Activated CD4-positive, alpha-beta T cell treated with anti-CD3 and anti-CD28 coated beads, Interleukin-2, amount 50 U/mL, for 24 hours (primary cell): ENCODE measurements around the gene CALM1.

ENCODE experiments used
- DNase-seq, 2 donors: peaks; one replicate each; pipeline ENCODE4 v3.0.0-alpha.2; 2020; ENCODE audit warnings: low read depth in 1 of 2, low spot score in 1 of 2

CALM1 gene

DNA sequence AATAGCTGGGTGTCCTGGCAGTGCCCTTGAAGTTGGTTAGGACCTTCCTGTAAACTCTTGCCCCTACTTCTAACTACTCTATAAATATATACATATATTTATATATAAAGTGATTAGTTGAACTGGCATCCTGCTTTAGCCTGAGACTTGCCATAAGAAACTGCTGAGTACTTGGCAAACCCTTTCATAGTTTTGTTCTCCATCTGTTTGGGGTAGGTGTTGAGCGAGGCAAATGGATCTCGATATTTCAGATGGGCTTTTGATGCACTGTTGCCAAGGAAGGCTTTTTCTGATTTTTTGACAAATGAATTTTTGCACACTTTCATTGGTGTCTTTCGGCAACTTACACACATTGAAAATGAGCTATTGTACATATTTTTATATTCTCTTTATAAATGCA is 10.4 kb downstream of the CALM1 start:
- no peak for DNase-seq

DNA sequence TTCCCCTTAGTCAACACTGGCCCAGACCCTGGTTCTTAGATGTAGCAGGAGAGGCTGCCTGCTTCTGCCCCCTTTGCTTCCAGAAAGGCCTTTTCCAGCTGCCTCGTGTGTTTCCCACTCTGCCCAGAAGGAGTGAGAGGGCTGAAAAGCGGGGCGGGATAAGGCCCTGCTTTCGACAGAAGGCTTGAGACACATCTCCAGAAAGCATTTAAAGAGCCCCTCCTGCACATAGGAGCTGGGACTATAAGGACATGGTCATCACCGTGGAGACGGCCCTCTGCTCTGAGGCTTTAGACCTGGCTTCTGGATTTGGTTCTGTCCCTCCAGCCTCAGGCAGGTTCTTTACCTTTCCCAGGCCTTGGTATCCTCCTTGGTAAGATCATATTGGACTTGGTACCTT is 11.9 kb downstream of the CALM1 start:
- DNase-seq = no peak

DNA sequence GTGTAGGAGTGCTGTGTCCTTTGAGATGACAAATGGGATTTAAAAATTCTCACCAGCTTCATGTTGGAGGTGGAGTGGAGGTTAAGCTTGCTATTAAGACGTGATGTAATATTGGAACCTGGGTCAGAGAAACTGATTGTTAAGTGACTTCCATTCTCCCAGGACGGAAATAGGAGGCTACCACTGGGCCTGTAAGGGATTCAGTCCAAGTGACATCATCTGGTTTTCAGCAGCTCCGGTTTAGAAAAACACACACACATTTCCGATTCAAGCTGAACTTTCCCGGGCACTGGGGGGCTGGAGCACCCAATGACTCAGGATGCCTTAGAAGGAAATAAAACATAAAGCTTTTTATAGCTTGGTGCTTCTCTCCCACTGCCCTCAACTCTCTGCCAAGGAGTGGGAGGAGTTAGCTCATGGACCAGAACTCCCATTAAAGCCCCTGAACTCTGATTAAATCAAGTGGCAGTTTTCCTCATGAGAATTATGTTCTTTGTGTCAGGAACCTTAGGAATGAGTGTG is 12.4 kb downstream of the CALM1 start:
- no peak for DNase-seq

DNA sequence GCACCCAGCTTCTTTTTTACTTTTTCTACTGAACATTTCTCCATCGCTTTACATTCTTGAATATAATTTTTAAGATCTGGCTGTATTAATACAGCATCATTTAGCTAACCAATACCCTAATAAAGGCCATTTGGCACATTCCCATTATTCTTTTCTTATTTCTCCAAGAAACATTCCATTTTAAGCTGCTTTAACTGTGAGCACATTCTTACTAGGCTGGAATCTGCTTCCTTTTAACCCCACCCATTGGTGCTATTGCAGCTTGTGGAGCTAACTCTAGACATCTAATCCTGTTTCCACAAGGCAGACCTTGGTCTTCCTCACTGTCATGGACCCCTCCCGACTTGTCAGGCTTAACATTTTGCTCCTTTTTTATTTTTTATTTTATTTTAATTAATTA is 15.2 kb downstream of the CALM1 start:
- no peak for DNase-seq

DNA sequence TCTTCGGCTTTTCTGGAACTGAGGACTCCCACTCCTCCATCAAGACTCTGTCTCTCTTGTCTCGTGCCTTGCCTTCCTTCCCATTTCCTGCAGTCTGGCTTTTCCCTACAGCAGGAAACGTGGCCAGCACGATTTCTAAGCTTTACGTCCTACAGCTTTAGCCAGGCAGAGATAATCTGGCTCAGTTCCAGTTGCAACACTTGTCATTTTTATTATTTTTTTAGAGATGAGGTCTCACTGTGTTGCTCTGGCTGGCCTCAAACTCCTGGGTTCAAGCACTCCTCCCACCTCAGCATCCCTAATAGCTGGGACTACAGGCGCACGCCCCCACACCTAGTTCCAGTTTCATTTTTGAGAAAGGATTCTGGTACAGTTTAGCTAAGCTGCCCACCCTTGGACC is 19.9 kb downstream of the CALM1 start:
- no peak for DNase-seq

DNA sequence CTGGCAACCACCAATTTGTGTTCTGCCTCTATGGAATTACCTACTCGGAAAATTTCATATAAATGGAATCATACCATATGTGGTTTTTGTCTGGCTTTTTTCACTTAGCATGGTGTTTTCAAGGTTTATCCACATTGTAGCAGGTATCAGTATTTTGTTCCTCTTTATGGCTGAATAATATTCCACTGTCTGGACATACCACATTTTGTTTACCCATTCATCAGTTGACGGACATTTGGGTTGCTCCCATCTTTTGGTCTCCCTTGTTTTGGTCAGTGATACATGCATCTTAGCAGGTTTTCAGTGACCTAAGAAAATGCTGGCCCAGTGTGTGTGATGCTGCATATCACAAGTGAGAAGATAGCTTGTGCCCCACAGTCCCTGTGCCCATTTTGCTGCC is 21.2 kb downstream of the CALM1 start:
- DNase-seq = no peak

DNA sequence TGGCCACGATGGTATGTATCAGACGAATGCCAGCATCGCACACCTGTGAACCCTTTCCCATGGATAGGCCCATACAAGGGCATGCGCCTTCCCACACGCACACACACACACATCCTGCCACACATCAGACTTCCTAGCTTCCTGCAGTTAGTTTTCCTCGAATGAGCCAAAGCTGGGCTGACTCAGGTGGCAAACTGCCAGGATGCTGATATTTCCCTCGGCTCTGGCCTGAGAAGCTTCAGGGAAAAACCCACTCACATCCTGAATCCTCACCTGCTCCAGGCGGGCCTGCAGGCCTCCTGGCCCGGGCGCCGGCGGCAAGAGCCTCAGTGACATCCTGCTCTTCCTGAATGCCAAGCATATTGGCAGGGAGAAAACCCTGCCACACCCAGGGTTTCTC is 22.4 kb downstream of the CALM1 start:
- DNase-seq = no peak

DNA sequence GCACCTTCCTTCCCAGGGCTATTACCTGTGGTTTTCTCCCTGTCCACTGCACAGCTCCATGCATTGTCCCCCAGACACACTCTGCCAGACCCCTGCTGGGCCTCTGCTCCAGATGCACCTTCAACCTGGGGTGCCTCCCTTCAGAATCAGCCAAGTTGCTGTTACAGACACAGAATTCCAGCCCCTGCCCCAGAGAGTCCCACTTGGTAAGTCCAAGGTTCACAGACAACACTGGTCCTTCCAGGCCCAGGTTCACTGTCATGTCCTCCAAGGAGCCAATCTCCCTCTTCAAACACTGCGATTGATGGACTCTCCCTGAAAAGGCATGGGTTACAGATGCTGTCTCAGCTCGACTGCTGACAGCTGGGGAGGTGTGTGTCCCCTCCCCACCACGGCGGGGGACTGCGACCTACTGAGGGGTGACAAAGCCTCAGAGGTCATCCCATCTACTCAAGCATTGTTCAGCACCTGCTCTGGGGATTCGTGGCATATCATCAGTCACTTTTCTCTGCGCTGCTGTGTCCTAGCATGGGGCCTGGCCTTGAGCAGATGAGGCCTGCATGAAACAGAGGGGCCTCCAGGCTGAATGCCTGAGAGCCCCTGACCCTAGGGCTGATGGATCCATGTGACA is 24.3 kb downstream of the CALM1 start:
- DNase-seq = no peak

DNA sequence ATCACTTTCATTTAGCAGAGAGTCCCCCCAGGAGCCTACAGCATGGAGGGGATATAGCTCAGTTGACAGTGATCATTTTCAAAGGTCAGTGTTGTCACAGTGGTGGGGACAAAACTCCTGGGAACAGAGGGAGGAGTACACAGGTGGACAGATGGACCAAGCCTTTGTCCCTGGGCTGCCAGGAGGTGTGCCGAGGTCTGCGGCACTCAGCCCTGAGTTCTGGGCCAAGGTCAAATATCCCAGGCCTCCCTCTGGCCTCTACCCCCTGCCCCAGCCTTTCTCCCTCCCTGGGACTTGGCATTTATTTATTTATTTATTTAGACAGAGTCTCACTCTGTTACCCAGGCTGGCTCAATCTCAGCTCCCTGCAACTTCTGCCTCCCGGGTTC is 24.8 kb downstream of the CALM1 start:
- no peak for DNase-seq

DNA sequence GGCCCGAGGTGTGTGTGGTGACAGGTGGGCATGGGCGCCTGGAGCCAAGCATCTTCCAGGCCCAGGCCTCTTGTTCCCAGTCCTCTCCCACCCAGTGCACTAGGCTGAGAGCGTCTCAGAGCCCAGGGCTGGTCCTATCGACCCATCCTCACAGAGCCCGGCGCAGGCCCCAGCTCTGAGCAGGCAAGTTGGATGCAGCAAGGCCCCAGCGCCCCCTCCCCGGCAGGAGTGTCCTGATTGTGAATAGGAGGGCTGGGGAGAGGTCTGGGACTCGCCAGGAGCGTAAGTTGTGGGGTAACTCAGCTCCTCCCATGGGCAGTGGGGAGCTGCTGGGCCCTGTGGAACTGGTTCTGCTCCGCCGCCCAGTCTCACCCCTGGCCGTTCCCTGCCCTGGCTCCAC is 26.3 kb downstream of the CALM1 start:
- no peak for DNase-seq

DNA sequence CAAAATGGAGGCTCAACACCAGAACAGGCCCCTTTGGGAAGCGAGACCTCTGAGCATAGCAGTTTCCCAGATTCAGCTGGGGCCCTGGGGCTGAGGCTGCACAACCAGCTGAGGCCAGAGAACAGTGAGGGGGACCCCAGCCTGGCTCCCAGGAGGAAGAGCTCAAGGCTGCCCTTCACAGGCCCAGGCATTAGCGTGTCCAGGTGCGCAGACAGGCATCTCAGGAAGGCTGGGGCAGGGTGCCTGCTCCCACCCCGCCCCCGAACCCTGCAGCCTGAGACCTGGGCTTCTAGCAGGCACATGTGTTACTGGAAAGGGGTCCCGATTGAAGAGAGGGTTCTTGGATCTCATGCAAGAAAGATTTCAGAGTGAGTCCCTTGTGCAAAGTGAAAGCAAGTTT is 27.2 kb downstream of the CALM1 start:
- DNase-seq = no peak

DNA sequence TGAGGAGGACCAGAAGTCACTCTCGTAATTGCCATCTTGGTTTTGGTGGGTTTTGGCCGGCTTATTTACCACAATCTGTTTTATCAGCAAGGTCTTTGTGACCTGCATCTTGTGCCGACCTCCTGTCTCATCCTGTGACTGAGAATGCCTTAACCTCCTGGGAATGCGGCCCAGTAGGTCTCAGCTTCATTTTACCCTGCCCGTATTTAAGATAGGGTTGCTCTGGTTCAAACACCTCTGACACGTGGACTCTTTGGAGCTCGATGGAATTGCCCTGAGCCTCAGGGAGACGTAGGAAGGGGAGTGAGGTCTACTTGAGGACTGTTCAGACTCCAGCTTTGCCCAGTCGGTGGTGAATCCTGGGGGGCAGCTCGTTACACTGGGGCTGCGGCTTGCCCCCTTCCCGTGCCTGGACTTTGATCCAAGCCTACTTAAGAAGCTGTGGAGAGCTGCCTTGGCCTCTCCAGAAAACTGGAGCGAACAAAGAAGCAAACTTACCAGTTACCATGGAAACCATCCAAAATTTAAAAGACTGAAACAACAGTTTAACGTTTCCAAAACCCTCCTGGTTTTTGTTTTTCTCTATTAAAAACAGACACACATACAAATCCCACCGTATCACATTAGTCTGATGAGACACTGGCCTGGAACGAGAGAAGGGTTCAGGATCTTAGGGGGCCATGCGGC is 28.0 kb downstream of the CALM1 start:
- DNase-seq = no peak

DNA sequence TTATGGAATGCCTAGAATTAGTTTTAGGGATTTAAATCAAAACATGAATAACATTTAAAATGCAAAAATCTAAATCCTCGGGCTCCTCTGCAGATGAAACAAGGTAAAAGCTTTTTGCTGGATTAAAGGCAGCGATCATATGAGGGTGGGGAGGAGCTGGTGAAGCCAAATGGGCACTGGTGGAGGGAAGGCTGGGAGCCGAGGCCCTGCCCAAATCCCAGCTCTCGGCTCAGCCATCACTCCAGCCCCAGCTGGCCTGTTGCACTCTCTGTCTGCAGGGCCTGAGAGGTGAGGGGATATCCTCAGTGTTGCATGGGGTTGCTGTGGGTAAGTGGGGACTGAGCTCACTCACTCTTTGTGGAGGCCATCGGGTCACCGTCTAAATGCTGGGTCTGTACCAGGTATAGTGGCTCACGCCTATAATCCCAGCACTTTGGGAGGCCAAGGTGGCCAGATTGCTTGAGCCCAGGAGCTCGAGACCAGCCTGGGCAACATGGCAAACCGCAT is 28.6 kb downstream of the CALM1 start:
- no peak for DNase-seq

DNA sequence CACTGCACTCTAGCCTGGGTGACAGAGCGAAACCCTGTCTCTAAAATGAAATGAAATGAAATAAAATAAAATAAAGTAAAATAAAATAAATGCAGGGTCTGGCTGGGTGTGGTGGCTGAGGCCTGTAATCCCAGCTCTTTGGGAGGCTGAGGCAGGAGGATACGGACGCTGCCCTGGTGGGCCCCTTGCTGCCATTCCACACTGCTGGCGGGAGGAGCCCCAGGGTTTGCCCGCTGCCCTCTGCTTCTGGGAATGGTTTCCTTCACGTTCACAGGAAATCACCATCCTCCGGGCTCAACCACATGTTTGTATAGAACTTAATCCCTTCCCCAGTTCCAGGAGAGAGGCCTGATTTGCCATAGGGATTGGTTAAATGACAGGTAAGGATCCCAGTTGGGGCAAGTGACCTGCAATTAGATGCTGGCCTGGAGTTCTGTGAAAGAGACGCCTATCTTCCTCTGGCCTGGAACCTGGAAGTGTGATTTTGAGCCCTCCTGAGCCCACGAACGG is 29.3 kb downstream of the CALM1 start:
- no peak for DNase-seq

DNA sequence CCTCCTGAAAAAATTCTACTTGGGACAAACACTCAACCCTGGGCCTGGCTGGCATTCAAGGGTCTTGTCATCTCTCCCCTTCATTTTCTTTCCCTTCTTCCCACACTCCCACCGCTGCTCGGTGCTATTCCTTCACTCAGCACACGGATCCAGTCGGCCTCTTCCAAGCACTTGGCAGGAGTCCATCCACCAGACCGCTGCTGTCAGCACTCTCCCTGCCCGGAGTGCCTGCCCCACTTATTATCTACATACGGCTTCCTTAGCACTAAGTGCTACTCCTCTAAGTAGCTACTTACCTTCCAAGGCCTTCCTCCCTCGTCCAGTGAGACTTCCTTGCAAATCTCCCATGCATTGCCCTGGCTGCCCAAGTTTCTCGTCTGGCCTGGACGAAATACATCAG is 29.8 kb downstream of the CALM1 start:
- DNase-seq = no peak

DNA sequence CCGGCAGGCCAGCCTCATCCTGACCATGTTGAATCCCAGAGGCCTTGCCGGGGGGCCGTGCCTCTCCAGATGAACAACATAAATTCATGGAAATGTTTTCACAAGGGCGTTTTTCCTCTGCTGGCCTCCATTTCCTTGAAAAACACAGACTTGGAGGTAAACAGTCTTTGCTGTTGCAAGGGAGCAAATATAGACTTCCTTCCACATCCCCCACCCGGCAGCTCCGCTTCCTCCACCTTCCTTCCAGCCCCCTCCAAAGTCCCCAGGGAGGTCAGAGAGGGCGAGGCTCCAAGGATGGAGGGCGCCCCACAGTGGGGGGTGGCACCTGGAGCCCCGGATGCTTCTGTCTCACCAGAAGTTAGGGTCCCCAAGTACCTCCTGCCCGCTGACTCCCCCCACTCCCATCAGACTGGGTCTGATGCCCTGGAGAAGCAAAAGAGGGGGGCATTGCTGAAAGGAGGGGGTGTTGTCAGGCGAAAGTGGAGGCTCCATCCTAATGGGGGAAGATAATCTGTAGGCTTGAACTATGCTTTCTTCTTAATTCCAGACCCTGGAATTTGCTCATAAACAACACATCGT is 31.1 kb downstream of the CALM1 start:
- DNase-seq = no peak

DNA sequence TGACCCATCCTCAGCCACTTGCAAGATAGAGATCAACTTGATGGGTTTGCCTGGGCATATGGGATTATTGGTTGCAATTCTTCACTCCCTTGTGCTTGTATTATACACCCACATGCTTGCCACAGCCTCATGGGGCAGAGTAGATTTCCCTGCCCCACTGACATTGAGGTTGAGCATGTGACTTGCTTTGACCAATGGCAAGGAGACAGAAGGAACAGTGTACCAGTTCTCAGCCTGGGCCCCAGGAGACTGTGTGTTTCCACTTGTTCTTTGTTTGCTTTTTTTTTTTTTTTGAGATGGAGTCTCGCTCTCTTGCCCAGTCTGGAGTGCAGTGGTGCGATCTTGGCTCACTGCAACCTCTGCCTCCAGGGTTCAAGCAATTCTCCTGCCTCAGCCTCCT is 31.8 kb downstream of the CALM1 start:
- DNase-seq = no peak

DNA sequence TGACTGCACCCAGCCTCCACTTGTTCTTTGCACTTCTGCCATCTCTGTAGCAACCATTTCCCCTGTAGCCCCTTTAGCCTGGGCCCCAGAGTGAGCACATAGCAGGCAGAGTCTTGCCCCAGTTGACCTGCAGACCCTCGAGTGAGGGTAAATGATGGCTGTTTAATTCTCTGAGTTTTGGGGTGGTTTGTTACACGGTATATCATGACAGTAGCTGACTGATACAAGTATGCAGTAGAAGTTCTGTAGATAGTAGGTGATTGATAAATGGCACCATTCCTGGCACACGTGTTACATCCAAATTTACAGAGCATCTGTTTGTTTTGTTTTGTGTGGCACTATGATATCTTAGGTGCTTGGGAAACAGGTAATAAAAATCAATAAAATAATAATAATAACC is 32.4 kb downstream of the CALM1 start:
- DNase-seq = no peak

DNA sequence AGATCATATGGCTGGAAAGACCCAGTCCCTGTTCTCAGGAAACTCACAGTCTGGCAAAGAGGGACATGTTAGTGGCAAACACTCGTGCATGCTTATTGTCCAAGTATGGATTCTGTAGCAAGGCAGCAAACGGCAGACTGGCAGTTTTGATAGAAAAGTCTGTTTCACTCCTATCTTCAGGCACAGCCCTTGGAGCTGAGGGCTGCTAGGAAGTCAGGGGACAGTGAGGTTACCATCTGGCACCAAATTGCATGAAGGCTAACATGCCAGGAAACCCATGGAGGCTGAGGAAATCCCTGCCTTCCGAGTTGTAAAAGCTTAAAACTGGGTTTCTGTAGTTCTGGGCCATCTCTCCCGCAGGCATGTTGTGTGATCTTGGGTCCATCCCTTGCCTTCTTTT is 32.9 kb downstream of the CALM1 start:
- DNase-seq = no peak

DNA sequence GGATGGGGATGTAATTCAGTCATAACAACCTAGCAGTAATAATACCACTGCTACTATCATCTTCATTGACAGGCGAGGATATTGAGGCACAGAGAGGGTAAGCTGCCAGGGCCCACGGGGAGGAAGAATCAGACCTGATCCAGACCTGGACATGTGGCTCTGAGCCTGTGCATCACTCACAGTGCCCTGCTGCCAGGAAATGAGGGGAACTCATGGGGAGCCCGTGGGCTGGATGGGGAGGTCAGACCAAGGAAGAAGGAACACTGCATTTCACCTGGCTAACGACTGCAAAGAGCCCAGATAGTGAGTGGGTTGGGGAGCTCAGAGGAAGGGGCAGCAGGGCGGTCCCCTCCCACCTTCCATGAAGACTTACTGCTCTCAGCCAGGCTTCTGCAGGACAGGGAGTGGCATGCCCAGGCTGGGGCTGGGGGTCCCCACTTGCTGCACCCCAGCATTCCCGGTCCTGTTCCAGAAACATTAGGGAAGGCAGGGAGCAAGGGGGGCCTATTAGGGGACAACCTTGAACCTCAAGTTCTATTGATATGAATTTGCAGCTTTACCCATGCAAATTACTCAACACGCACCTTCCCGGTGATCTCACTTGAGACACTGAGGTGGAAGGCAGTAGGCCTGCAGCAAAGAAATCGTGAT is 37.7 kb downstream of the CALM1 start:
- DNase-seq = no peak

DNA sequence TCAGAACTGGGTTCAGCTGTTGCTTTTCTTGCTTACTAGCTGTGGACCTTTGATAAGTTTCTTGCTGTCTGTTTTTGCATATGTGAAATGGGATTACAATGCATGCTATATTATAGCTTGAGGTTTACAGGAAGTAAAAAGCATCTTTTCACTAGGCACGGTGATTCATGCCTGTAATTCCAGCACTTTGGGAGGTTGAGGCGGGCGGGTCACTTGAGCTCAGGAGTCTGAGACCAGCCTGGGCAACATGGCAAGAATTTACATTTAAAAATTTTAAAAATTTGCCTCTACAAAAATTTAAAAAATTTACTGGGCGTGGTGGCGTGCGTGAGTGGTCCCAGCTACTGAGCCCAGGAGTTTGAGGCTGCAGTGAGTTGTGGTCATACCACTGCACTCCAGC is 42.0 kb downstream of the CALM1 start:
- no peak for DNase-seq

DNA sequence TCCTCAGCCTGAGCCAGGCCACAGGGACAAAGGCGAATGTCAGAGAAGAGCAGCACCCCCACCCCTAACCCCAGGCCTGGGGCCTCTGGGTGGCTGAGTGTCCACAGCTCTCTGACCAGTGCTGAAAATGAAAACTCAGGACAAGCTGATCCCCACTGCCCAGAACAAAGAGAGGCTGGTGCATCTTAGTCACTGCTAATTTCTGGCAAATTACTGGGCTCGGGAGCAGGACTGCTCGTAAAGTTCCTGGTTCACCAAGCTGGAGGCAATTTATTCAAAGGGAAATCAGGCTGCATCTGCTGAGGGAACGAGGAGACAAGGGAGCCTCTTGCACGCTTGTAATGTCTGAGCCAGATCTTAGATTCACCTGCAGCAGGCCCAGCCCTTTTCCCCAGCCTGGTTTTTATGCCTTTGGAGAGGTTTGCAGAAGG is 43.2 kb downstream of the CALM1 start:
- DNase-seq = no peak
